WERI-Rb-1 (cell line): ENCODE results near the gene RECQL5.

Experiments used
- DNase-seq: peaks from one replicate; pipeline ENCODE4 v3.0.0-alpha.2; 2020
- H3K27ac ChIP-seq: fragments of 250-450 bp; sonication (Bioruptor Pico); 2 replicates; pipeline ENCODE4 v1.5.1; 2020; ENCODE audit warnings: mild to moderate bottlenecking, moderate library complexity
- H3K27me3 ChIP-seq: fragments of 250-450 bp; sonication (Bioruptor Pico); 2 replicates; pipeline ENCODE4 v1.5.1; 2021; ENCODE audit warnings: mild to moderate bottlenecking, low read depth, moderate library complexity; ENCODE audit not compliant: insufficient read depth, severe bottlenecking
- H3K36me3 ChIP-seq: fragments of 250-450 bp; sonication (Bioruptor Pico); 2 replicates; pipeline ENCODE4 v1.5.1; 2020; ENCODE audit warnings: mild to moderate bottlenecking, moderate library complexity
- H3K4me3 ChIP-seq: 2 replicates; pipeline ENCODE4 v1.5.1; 2011; ENCODE audit warnings: low read depth, mild to moderate bottlenecking, control low read depth, low read length
- H3K9me3 ChIP-seq: fragments of 250-450 bp; sonication (Bioruptor Pico); 2 replicates; pipeline ENCODE4 v1.5.1; 2021; ENCODE audit warnings: mild to moderate bottlenecking, moderate library complexity; ENCODE audit not compliant: severe bottlenecking
- CTCF ChIP-seq: IDR thresholded peaks from 2 replicates; pipeline ENCODE4 v1.5.1; 2011; ENCODE audit warnings: low read depth, mild to moderate bottlenecking, control low read depth, inconsistent platforms, low read length

Gene RECQL5

GRCh38 chr17:75703591-75703990 lies 36.6 kb upstream of the RECQL5 start:
- Histone ChIP-seq H3K27ac (no peak overlapping the region), H3K4me3 (no peak overlapping the region), H3K36me3 (peaks cover 88% of the 10 kb centered on the region), H3K9me3 (no peaks in the 10 kb centered on the region), H3K27me3 (no peaks in the 10 kb centered on the region)
- TF ChIP-seq CTCF: no peak
- DNase-seq: no peak

DNA sequence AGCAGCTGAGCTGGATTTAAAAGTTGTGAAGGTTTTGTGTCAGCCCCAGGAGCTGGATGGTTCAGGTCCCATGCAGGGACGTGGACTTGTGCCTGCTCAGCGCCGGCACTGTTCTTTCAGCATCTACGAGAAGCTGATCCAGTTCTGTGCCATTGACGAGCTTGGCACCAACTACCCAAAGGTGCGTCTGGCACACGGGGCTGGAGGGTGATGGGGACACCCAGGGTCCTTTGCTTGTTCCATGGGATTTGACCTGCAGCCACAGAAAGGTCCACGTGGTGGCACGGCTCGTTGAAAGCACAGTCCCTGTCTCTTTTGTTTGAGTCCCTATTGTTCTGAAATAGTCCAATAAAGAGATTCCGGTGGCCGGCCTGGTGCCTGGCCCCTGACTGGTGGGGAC lies 36.2 kb upstream of the RECQL5 start:
- Histone ChIP-seq H3K36me3 (peaks cover 84% of the 10 kb centered on the region), H3K27me3 (no peaks in the 10 kb centered on the region), H3K4me3 (no peak overlapping the region), H3K9me3 (no peaks in the 10 kb centered on the region), H3K27ac (no peak overlapping the region)
- DNase-seq: no peak
- no peak for TF ChIP-seq CTCF

- Histone ChIP-seq H3K4me3 (no peak overlapping the region), H3K9me3 (no peaks in the 10 kb centered on the region), H3K27ac (no peak overlapping the region), H3K27me3 (no peaks in the 10 kb centered on the region), H3K36me3 (peaks cover 79% of the 10 kb centered on the region)
- no peak for TF ChIP-seq CTCF
- DNase-seq: no peak
These were observed 34.3 kb upstream of the RECQL5 start for GRCh38 chr17:75701288-75701687.

GRCh38 chr17:75698659-75699058 lies 31.7 kb upstream of the RECQL5 start:
- TF ChIP-seq CTCF: no peak
- Histone ChIP-seq H3K9me3 (no peaks in the 10 kb centered on the region), H3K27ac (no peak overlapping the region), H3K36me3 (peaks cover 77% of the 10 kb centered on the region), H3K4me3 (no peak overlapping the region), H3K27me3 (no peaks in the 10 kb centered on the region)
- no peak for DNase-seq

- no peak for TF ChIP-seq CTCF
- H3K27me3 ChIP-seq: no peaks in the 10 kb centered on the region
- H3K27ac ChIP-seq: no peak overlapping the region
- no peak for DNase-seq
- peaks cover 72% of the 10 kb centered on the region for H3K36me3 ChIP-seq
- no peak overlapping the region for H3K4me3 ChIP-seq
- H3K9me3 ChIP-seq: no peaks in the 10 kb centered on the region
These were observed 30.8 kb upstream of the RECQL5 start for GRCh38 chr17:75697651-75698291.

DNA sequence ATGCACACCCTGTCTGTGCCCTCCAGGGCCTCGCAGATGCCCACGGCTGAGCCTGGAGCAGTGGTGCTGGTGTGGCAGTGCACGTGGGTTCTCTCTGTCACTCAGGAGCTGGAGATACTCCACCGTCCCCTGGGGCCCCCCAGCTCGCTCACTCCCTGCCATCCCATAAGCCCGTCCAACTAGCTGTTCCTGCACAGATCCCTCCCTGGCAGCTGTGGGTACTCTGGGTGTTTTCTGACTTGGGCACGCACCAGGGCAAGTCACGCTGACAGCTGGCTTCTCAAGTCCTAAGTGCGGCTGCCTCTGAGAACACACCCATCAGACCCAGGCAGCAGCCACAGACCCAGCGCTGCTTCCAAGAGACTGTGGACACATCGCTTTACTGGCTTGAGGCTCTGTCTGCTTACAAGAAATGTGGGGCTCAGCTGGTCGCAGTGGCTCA lies 28.9 kb upstream of the RECQL5 start:
- Histone ChIP-seq H3K9me3 (no peaks in the 10 kb centered on the region), H3K36me3 (peaks cover 64% of the 10 kb centered on the region), H3K27ac (no peak overlapping the region), H3K4me3 (no peak overlapping the region), H3K27me3 (no peaks in the 10 kb centered on the region)
- DNase-seq: no peak
- TF ChIP-seq CTCF: no peak
